NCI-H1417 treated with DMSO at 0.1 percent for 48 hours (cell line): ENCODE results near the gene PTGFRN.
"Not testable (repeated sequence)": the region's sequence is repeated elsewhere in the genome, so short reads cannot be mapped to it uniquely, and the experiment has no call there.

Experiments used
- DNase-seq: peaks from one replicate; lab custom pipeline; 2025; lab: John Stamatoyannopoulos, UW

The PTGFRN gene

GRCh38 chr1:116972674-116973030 lies 62.9 kb downstream of the PTGFRN start:
- DNase-seq, result no peak

- not testable (repeated sequence) for DNase-seq
These were observed 70.6 kb downstream of the PTGFRN start for GRCh38 chr1:116980309-116980708.

GRCh38 chr1:116981521-116982037 lies 71.9 kb downstream of the PTGFRN start:
- DNase-seq, result no peak

GRCh38 chr1:116982319-116983004 lies 72.7 kb downstream of the PTGFRN start:
- DNase-seq, result no peak

- no peak for DNase-seq
These were observed 73.4 kb downstream of the PTGFRN start for GRCh38 chr1:116983112-116983511.

- no peak for DNase-seq
These were observed 74.0 kb downstream of the PTGFRN start for GRCh38 chr1:116983678-116984077.

GRCh38 chr1:116984406-116985160 lies 74.9 kb downstream of the PTGFRN start:
- no peak for DNase-seq

- no peak for DNase-seq
These were observed 76.9 kb downstream of the PTGFRN start for GRCh38 chr1:116986421-116987255.

GRCh38 chr1:116987256-116987555 lies 77.5 kb downstream of the PTGFRN start:
- no peak for DNase-seq

- DNase-seq, result no peak
These were observed 78.5 kb downstream of the PTGFRN start for GRCh38 chr1:116988248-116988647.

- DNase-seq, result peak; percentile 34
These were observed 79.2 kb downstream of the PTGFRN start for GRCh38 chr1:116988908-116989307.

GRCh38 chr1:116989835-116990234 lies 80.1 kb downstream of the PTGFRN start:
- DNase-seq, result no peak

- DNase-seq, result no peak
These were observed 81.0 kb downstream of the PTGFRN start for GRCh38 chr1:116990612-116991151.

- DNase-seq, result no peak
These were observed 81.6 kb downstream of the PTGFRN start for GRCh38 chr1:116991171-116991845.

- no peak for DNase-seq
These were observed 82.2 kb downstream of the PTGFRN start for GRCh38 chr1:116991918-116992317.

- no peak for DNase-seq
These were observed 83.6 kb downstream of the PTGFRN start for GRCh38 chr1:116993286-116993685.

- DNase-seq, result no peak
These were observed 84.7 kb downstream of the PTGFRN start for GRCh38 chr1:116994411-116994810.

GRCh38 chr1:116997066-116997465 lies 87.3 kb downstream of the PTGFRN start:
- no peak for DNase-seq

GRCh38 chr1:116997636-116998035 lies 87.9 kb downstream of the PTGFRN start:
- no peak for DNase-seq

GRCh38 chr1:116999596-116999995 lies 89.9 kb downstream of the PTGFRN start:
- DNase-seq, result no peak

GRCh38 chr1:117000142-117000541 lies 90.4 kb downstream of the PTGFRN start:
- DNase-seq, result no peak
